MCF 10A (cell line): ENCODE results near the gene NAA10. TPM values are rescaled to one million over a fixed set of nuclear protein-coding genes. Genes with fewer than 3 reads are reported as not detected.
A peak's percentile ranks its signal among the peaks of the same experiment; 100 is the strongest.

Experiments
- BruUV-seq: library from RNA; stranded (reverse); fragments of 400-500 nt; replicated peaks from 2 replicates; lab custom pipeline; 2021; lab: Mats Ljungman, UMichigan
- CTCF ChIA-PET: fragments of 300-600 bp; sonication (Branson Sonifier 250); formaldehyde crosslinking; extraction: SDS; loops from one replicate; lab custom pipeline; 2021; ENCODE audit warnings: antibody characterized with exemption, inconsistent platforms; lab: Yijun Ruan, JAX
- POLR2A ChIA-PET: fragments of 300-600, 350-650 bp; sonication (Branson Sonifier 250); formaldehyde crosslinking; extraction: SDS; loops from one replicate; lab custom pipeline; 2020; ENCODE audit warnings: antibody characterized with exemption, inconsistent platforms; lab: Yijun Ruan, JAX
- DNase-seq: peaks from one replicate; pipeline ENCODE4 v3.0.0-alpha.2; 2018; ENCODE audit not compliant: unreplicated experiment
- H3K27ac Mint-ChIP-seq: one replicate; pipeline ENCODE4 v1.8.0; 2022; ENCODE audit warnings: mild to moderate bottlenecking, low read depth, mixed read lengths; ENCODE audit not compliant: unreplicated experiment
- H3K27me3 Mint-ChIP-seq: one replicate; pipeline ENCODE4 v1.8.0; 2022; ENCODE audit warnings: mixed read lengths; ENCODE audit not compliant: insufficient read depth, unreplicated experiment
- H3K36me3 Mint-ChIP-seq: one replicate; pipeline ENCODE4 v1.8.0; 2022; ENCODE audit warnings: mild to moderate bottlenecking, moderate library complexity, mixed read lengths; ENCODE audit not compliant: insufficient read depth, unreplicated experiment
- H3K4me1 Mint-ChIP-seq: one replicate; pipeline ENCODE4 v1.8.0; 2022; ENCODE audit warnings: mixed read lengths; ENCODE audit not compliant: insufficient read depth, unreplicated experiment
- H3K4me3 Mint-ChIP-seq: one replicate; pipeline ENCODE4 v1.8.0; 2022; ENCODE audit warnings: mild to moderate bottlenecking, moderate library complexity, mixed read lengths; ENCODE audit not compliant: unreplicated experiment
- H3K9me3 Mint-ChIP-seq: one replicate; pipeline ENCODE4 v1.8.0; 2022; ENCODE audit warnings: mixed read lengths; ENCODE audit not compliant: unreplicated experiment
- intact Hi-C: fragments of 100-400 bp; cut with micrococcal nuclease; formaldehyde crosslinking; loops from 2 replicates; pipeline ENCODE4 v1.14.1; 2022
- total RNA-seq: library from RNA; stranded (reverse); gene quantifications from 2 replicates; pipeline ENCODE4 v1.2.3, GENCODE V29; 2022
- TF ChIP-seq, protein P1 (sequence below): fragments of 200-600 bp; IDR thresholded peaks from one replicate; pipeline ENCODE4 v1.8.0; 2022; ENCODE audit warnings: antibody characterized with exemption, mild to moderate bottlenecking; ENCODE audit not compliant: unreplicated experiment

NAA10 gene
- total RNA-seq, 1 experiment from 2014 or later = 166 TPM

DNA sequence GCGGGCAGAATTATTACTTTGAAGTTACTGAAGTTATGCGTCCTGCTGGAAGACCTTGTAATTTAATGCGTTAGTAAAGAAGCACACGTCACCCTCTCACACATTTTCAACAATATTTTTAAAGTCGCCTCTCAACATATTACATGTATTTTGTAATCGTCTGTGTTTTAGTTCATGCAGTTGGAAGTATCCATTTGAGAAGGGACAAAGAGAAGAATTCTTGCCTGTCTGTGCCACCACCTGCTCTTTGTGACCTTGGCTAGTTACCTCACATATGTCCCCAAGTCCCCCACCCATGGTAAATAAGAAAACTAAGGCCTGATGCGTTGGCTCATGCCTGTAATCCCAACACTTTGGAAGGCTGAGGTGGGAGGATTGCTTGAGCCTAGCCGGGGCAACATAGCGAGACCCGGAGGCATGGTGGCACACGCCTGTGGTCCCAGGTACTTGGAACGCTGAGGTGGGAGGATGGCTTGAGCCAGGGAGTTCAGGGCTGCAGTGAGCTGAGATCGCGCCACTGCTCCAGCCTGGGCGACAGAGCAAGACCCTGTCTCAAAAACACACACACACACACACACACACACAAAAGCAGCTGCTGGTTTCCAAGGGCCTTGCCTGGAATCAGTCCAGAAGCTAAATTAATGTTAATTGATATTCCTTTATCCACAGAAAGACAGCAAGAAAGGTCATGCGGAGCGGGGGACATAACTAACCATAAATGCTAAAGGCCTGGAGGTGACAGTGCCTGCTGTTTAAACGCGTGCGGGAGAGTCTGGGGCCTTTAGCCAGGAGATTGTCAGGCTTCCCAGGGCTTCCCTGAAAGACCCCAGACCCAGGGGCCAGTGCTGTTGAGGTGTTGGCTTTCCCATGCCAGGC is 38.5 kb upstream of the NAA10 start:
- BruUV-seq = TSS peak; percentile 44
- Mint-ChIP-seq H3K9me3 (no peaks in the 10 kb centered on the region), H3K36me3 (peaks cover 4% of the 10 kb centered on the region), H3K4me1 (peaks cover 17% of the 10 kb centered on the region), H3K27me3 (no peaks in the 10 kb centered on the region), H3K27ac (peak overlapping the region; percentile 100), H3K4me3 (peak overlapping the region; percentile 95)
- ChIA-PET POLR2A (interaction anchor here (0.6 to 3.8 kb wide), 5 partner anchors 20 to 47 kb away, joined by 3 to 15 read pairs (median 3); partner anchors contain the start of gene IRAK1), CTCF (interaction anchor here (0.9 kb wide), 1 partner anchor 40 kb away, joined by 3 read pairs; no protein-coding TSS in a partner anchor)
- no peak for DNase-seq
- intact Hi-C loops = loop anchor here (2.0 kb wide), 1 partner anchor 77 kb away; no protein-coding TSS in a partner anchor
- TF ChIP-seq, protein P1, sequence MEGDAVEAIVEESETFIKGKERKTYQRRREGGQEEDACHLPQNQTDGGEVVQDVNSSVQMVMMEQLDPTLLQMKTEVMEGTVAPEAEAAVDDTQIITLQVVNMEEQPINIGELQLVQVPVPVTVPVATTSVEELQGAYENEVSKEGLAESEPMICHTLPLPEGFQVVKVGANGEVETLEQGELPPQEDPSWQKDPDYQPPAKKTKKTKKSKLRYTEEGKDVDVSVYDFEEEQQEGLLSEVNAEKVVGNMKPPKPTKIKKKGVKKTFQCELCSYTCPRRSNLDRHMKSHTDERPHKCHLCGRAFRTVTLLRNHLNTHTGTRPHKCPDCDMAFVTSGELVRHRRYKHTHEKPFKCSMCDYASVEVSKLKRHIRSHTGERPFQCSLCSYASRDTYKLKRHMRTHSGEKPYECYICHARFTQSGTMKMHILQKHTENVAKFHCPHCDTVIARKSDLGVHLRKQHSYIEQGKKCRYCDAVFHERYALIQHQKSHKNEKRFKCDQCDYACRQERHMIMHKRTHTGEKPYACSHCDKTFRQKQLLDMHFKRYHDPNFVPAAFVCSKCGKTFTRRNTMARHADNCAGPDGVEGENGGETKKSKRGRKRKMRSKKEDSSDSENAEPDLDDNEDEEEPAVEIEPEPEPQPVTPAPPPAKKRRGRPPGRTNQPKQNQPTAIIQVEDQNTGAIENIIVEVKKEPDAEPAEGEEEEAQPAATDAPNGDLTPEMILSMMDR = no peak

DNA sequence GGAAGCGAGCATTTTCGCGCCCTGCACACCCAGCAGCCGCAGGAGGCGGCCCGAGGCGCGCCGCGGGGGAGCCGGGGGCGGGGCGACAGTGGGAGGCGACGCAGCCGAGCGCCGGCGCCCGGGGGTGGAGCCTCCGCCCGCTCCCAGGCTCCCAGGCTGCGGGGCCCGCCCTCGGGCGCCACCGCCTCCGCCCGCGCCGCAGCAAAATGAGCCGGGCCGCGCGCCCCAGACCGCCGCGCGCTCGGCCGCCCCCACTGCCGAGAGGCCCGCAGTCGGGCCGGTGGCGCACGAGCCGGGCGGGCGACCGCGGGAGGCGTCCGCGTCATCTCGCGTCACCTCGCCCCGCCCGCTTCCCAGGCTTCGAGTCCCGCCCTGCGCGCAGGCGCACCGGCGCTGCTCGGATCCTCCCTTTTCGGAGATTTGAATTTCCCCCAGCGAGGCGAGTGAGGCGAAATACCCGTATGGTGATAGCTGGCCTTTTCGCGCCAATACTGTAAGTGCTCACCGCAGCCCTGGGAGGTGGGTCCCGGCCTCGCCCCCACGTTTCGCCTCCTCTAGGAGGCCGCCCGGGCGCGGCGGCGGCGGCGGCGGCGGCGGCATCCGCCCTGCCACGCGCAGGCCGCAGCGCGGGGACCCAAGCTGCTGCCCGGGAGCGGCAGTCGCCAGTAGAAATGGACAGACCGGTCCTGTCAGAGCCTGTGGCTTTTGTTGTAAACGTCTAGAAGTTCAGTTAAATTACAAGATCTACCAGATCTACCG is 37.7 kb upstream of the NAA10 start, which contains the start of gene TMEM187:
Gene TMEM187, plus strand, starts transcription at position 387 of the 759 bp plus-strand sequence. CDS start 9,309 bp downstream, outside the sequence.
- Mint-ChIP-seq H3K4me1 (peaks cover 25% of the 10 kb centered on the region), H3K27ac (peak within 1 kb of the TSS; percentile 100), H3K4me3 (peak within 1 kb of the TSS; percentile 95), H3K27me3 (no peaks in the 10 kb centered on the region), H3K9me3 (no peaks in the 10 kb centered on the region), H3K36me3 (peaks cover 4% of the 10 kb centered on the region)
- intact Hi-C loops = loop anchor here (2.0 kb wide), 1 partner anchor 78 kb away; no protein-coding TSS in a partner anchor
- TF ChIP-seq, protein P1 = no peak
- CTCF ChIA-PET = no interaction called here
- BruUV-seq = no TSS peak
- POLR2A ChIA-PET = interaction anchor here (0.6 to 3.8 kb wide), 10 partner anchors 21 to 574 kb away, joined by 3 to 15 read pairs (median 4); partner anchors contain the start of genes ARHGAP4, G6PD, IKBKG and IRAK1
- peak; percentile 93 for DNase-seq

DNA sequence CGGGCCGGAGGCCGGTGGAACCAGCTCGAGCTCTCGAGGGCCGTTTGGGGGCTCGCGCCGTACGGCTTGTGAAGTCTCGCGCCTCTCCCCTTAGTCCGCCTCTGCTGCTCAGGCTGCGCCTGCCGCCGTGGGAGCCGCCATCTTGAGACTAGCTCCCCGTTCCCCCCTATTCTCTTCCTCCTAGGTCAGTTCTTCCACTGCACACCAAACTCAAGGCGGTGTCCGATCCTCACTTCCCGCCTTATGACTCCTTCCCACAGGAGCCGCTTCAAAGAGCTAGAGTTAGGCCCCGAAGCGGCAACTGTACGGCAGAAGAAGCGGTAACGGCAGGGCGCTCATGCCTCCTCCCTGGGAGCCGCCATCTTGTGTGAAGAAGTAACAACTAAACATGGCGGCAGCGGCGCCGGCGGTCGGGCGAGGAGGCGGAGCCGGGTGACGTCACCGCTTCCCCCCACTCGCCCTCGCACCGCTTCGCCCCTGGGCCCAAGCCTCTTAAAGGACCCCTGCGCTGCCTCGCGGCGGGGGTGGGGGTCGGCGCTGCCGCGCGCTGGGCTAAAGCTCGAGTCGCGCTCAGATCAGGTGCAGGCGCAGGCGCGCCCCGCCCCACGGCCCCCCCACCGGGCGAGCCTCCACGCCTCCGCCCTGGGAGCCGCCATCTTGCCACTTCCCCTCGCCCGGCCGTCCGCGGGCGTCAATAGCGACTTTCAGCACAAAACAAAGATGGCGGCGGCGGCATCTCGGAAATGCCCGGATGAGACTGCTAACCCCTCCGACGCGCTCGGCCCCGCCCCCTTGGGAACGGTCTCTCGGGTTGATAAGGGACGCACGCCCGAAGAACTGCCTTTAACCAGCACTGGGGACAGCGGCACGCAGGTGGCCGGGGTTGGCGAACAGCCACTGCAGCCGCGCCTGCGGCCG is 36.9 kb upstream of the NAA10 start, which contains the start of gene HCFC1:
Gene HCFC1, minus strand, starts transcription at position 369 of the 918 bp plus-strand sequence. CDS start 978 bp downstream, outside the sequence.
- peak within 1 kb of the TSS; percentile 95 for H3K4me3 Mint-ChIP-seq
- intact Hi-C loops = loop anchor here (2.0 kb wide), 1 partner anchor 79 kb away; no protein-coding TSS in a partner anchor
- no peaks in the 10 kb centered on the region for H3K27me3 Mint-ChIP-seq
- peak; percentile 92 for DNase-seq
- CTCF ChIA-PET = interaction anchor here (0.6 to 1.6 kb wide), 5 partner anchors 42 to 957 kb away, joined by 3 to 8 read pairs (median 4); no protein-coding TSS in a partner anchor
- H3K27ac Mint-ChIP-seq = peak within 1 kb of the TSS; percentile 100
- TSS peak; percentile 63 for BruUV-seq
- POLR2A ChIA-PET = interaction anchor here (0.6 to 3.8 kb wide), 20 partner anchors 21 to 575 kb away, joined by 3 to 15 read pairs (median 4); partner anchors contain the start of genes ARHGAP4, G6PD, IKBKG and RPL10
- H3K36me3 Mint-ChIP-seq = peaks cover 4% of the 10 kb centered on the region
- H3K9me3 Mint-ChIP-seq = no peaks in the 10 kb centered on the region
- TF ChIP-seq, protein P1 = no peak
- H3K4me1 Mint-ChIP-seq = peaks cover 29% of the 10 kb centered on the region
